Subcutaneous adipose tissue (tissue), 4 donors: ENCODE measurements around the gene STOML2. TPM values are rescaled to one million over a fixed set of nuclear protein-coding genes. Genes with fewer than 3 reads are reported as not detected.

Experiments used
- CTCF ChIP-seq: fragments of 450-650 bp; IDR thresholded peaks from one replicate; pipeline ENCODE4 v1.5.1; 2016; ENCODE audit warnings: low read depth, mild to moderate bottlenecking, control low read depth, antibody characterized with exemption, moderate library complexity
- total RNA-seq, 4 donors: library from RNA; depleted of rRNA; stranded (reverse); fragments of >200 nt; gene quantifications; one replicate each; pipeline ENCODE4 v1.1.0, GENCODE V29; 2016

The STOML2 gene
- total RNA-seq, 4 donors from 2014 or later = 62.7 to 81.2 (median 68.1) TPM

GRCh38 chr9:35074791-35075190, 28.1 kb downstream of the STOML2 start:
- TF ChIP-seq CTCF = no peak

- no peak for TF ChIP-seq CTCF
Observed at GRCh38 chr9:35074141-35074540, 28.8 kb downstream of the STOML2 start.

GRCh38 chr9:35073279-35073612, 29.7 kb downstream of the STOML2 start:
- no peak for TF ChIP-seq CTCF

GRCh38 chr9:35072461-35073278, 30.3 kb downstream of the STOML2 start, which contains the start of gene VCP:
Gene VCP (minus strand): TSS chr9:35072625. CDS start chr9:35072353, 272 bp downstream.
- TF ChIP-seq CTCF = no peak

GRCh38 chr9:35071814-35072460, 31.0 kb downstream of the STOML2 start:
- no peak for TF ChIP-seq CTCF

GRCh38 chr9:35070823-35071813, 31.8 kb downstream of the STOML2 start:
- no peak for TF ChIP-seq CTCF

GRCh38 chr9:35069020-35069419, 33.9 kb downstream of the STOML2 start:
- TF ChIP-seq CTCF = no peak
